Muscle layer of duodenum (tissue), 2 donors: ENCODE measurements around the gene TMEM150A.

Experiments used
- H3K27ac ChIP-seq: one replicate; pipeline ENCODE4 v1.7.0; 2013; ENCODE audit warnings: mild to moderate bottlenecking, low read length
- H3K27me3 ChIP-seq: one replicate; pipeline ENCODE4 v1.7.0; 2013; ENCODE audit warnings: low read depth, mild to moderate bottlenecking, control low read depth, low read length
- H3K36me3 ChIP-seq, 2 donors: one replicate each; pipeline ENCODE4 v1.7.0; 2013; ENCODE audit warnings: low read length in 2 of 2, control low read depth in 1 of 2, mild to moderate bottlenecking in 1 of 2; ENCODE audit not compliant: insufficient read depth in 2 of 2, control insufficient read depth in 1 of 2
- H3K4me1 ChIP-seq, 2 donors: one replicate each; pipeline ENCODE4 v1.7.0; 2013; ENCODE audit warnings: low read length in 2 of 2, mild to moderate bottlenecking in 2 of 2, control low read depth in 1 of 2, moderate library complexity in 1 of 2; ENCODE audit not compliant: insufficient read depth in 2 of 2, control insufficient read depth in 1 of 2
- H3K4me3 ChIP-seq, 2 donors: one replicate each; pipeline ENCODE4 v1.7.0; 2013; ENCODE audit warnings: low read length in 2 of 2, low read depth in 1 of 2, mild to moderate bottlenecking in 1 of 2
- H3K9me3 ChIP-seq, 2 donors: one replicate each; pipeline ENCODE4 v1.7.0; 2013; ENCODE audit warnings: low read length in 2 of 2, control low read depth in 1 of 2, mild to moderate bottlenecking in 1 of 2; ENCODE audit not compliant: control insufficient read depth in 1 of 2
- donor health status: healthy.

Gene TMEM150A

GRCh38 chr2:85602476-85603234 is at the start of gene TMEM150A:
TSS of gene TMEM150A (minus strand) at chr2:85602698. CDS start at chr2:85601948, 750 bp downstream.
- Histone ChIP-seq H3K36me3 (peaks cover 14 to 31% of the 10 kb centered on the region in 2 donors), H3K27ac (peak within 1 kb of the TSS; percentile 72), H3K9me3 (no peaks in the 10 kb centered on the region), H3K4me3 (peak within 1 kb of the TSS; percentile 79 to 88), H3K4me1 (peaks cover 8 to 29% of the 10 kb centered on the region in 2 donors), H3K27me3 (no peaks in the 10 kb centered on the region)

GRCh38 chr2:85652056-85652455 is 49.6 kb upstream of the TMEM150A start:
- no peaks in the 10 kb centered on the region for H3K27me3 ChIP-seq
- H3K4me1 ChIP-seq = no peaks in the 10 kb centered on the region
- H3K36me3 ChIP-seq = peaks cover 36 to 51% of the 10 kb centered on the region in 2 donors
- H3K9me3 ChIP-seq = no peaks in the 10 kb centered on the region
- H3K27ac ChIP-seq = no peak overlapping the region
- H3K4me3 ChIP-seq = no peak overlapping the region

- Histone ChIP-seq H3K27ac (no peak overlapping the region), H3K36me3 (peaks cover 42 to 56% of the 10 kb centered on the region in 2 donors), H3K9me3 (no peaks in the 10 kb centered on the region), H3K27me3 (no peaks in the 10 kb centered on the region), H3K4me3 (no peak overlapping the region), H3K4me1 (no peaks in the 10 kb centered on the region)
Observed at GRCh38 chr2:85651097-85651496, 48.6 kb upstream of the TMEM150A start.

- Histone ChIP-seq H3K36me3 (peaks cover 45 to 56% of the 10 kb centered on the region in 2 donors), H3K4me1 (no peaks in the 10 kb centered on the region), H3K4me3 (no peak overlapping the region), H3K9me3 (no peaks in the 10 kb centered on the region), H3K27ac (no peak overlapping the region), H3K27me3 (no peaks in the 10 kb centered on the region)
Observed at GRCh38 chr2:85650456-85650855, 48.0 kb upstream of the TMEM150A start.

- Histone ChIP-seq H3K27me3 (no peaks in the 10 kb centered on the region), H3K9me3 (no peaks in the 10 kb centered on the region), H3K4me1 (no peaks in the 10 kb centered on the region), H3K4me3 (no peak overlapping the region), H3K36me3 (peaks cover 52 to 66% of the 10 kb centered on the region in 2 donors), H3K27ac (no peak overlapping the region)
Observed at GRCh38 chr2:85649201-85650190, 47.0 kb upstream of the TMEM150A start.

- H3K36me3 ChIP-seq = peaks cover 58 to 73% of the 10 kb centered on the region in 2 donors
Observed at GRCh38 chr2:85648619-85649018, 46.1 kb upstream of the TMEM150A start.

GRCh38 chr2:85647823-85648526 is 45.5 kb upstream of the TMEM150A start:
- no peaks in the 10 kb centered on the region for H3K27me3 ChIP-seq
- H3K36me3 ChIP-seq = peaks cover 58 to 79% of the 10 kb centered on the region in 2 donors
- no peaks in the 10 kb centered on the region for H3K4me1 ChIP-seq
- H3K27ac ChIP-seq = no peak overlapping the region
- H3K4me3 ChIP-seq = no peak overlapping the region
- H3K9me3 ChIP-seq = no peaks in the 10 kb centered on the region

More at GRCh38 chr2:85648619-85649018, 46.1 kb upstream of the TMEM150A start:
- Histone ChIP-seq H3K9me3 (no peaks in the 10 kb centered on the region), H3K27ac (no peak overlapping the region), H3K27me3 (no peaks in the 10 kb centered on the region), H3K4me3 (no peak overlapping the region), H3K4me1 (no peaks in the 10 kb centered on the region)

GRCh38 chr2:85646166-85646565 is 43.7 kb upstream of the TMEM150A start:
- no peaks in the 10 kb centered on the region for H3K27me3 ChIP-seq
- H3K4me3 ChIP-seq = no peak overlapping the region
- H3K9me3 ChIP-seq = no peaks in the 10 kb centered on the region
- H3K36me3 ChIP-seq = peaks cover 65 to 93% of the 10 kb centered on the region in 2 donors
- H3K4me1 ChIP-seq = no peaks in the 10 kb centered on the region
- H3K27ac ChIP-seq = no peak overlapping the region

- Histone ChIP-seq H3K27ac (no peak overlapping the region), H3K4me3 (no peak overlapping the region), H3K9me3 (no peaks in the 10 kb centered on the region), H3K27me3 (no peaks in the 10 kb centered on the region), H3K4me1 (no peaks in the 10 kb centered on the region), H3K36me3 (peaks cover 70 to 92% of the 10 kb centered on the region in 2 donors)
Observed at GRCh38 chr2:85644909-85645308, 42.4 kb upstream of the TMEM150A start.

GRCh38 chr2:85642725-85643124 is 40.2 kb upstream of the TMEM150A start:
- no peak overlapping the region for H3K4me3 ChIP-seq
- no peaks in the 10 kb centered on the region for H3K9me3 ChIP-seq
- no peak overlapping the region for H3K27ac ChIP-seq
- H3K36me3 ChIP-seq = peaks cover 60 to 83% of the 10 kb centered on the region in 2 donors
- no peaks in the 10 kb centered on the region for H3K27me3 ChIP-seq
- no peaks in the 10 kb centered on the region for H3K4me1 ChIP-seq

GRCh38 chr2:85635636-85636035 is 33.1 kb upstream of the TMEM150A start:
- Histone ChIP-seq H3K4me3 (no peak overlapping the region), H3K4me1 (peaks cover 0 to 3% of the 10 kb centered on the region in 2 donors), H3K36me3 (peaks cover 51 to 73% of the 10 kb centered on the region in 2 donors), H3K9me3 (no peaks in the 10 kb centered on the region), H3K27me3 (no peaks in the 10 kb centered on the region), H3K27ac (no peak overlapping the region)
